B cell (primary cell): ENCODE data around the gene S100A8. TPM values are rescaled to one million over a fixed set of nuclear protein-coding genes. Genes with fewer than 3 reads are reported as not detected.

Experiments
- ATAC-seq: fragments of 200-7000 bp; cut with Tn5 transposase; one replicate; pipeline ENCODE4 v1.10.0; 2021; ENCODE audit warnings: low read depth, mild to moderate bottlenecking, moderate number of reproducible peaks, moderate library complexity
- CTCF ChIA-PET: fragments of 350-600 bp; sonication (Branson Sonifier 250); formaldehyde crosslinking; loops from one replicate; lab custom pipeline; 2021; ENCODE audit warnings: antibody characterized with exemption, inconsistent platforms; lab: Charles Lee
- POLR2A ChIA-PET: fragments of 350-600 bp; sonication (Branson Sonifier 250); formaldehyde crosslinking; loops from one replicate; lab custom pipeline; 2021; ENCODE audit warnings: antibody characterized with exemption; lab: Charles Lee
- DNase-seq: peaks from one replicate; pipeline ENCODE4 v3.0.0; 2013
- H2AFZ ChIP-seq: 2 replicates; pipeline ENCODE4 v1.6.1; 2012; ENCODE audit warnings: mild to moderate bottlenecking, low read depth, low read length; ENCODE audit not compliant: insufficient read depth, poor library complexity, severe bottlenecking
- H3K27ac ChIP-seq, 2 donors: 1 replicate in 1 of 2; 2 replicates in 1 of 2; pipeline ENCODE4 v1.5.1; 2012 to 2013; ENCODE audit warnings: low read length in 2 of 2, mild to moderate bottlenecking in 2 of 2, moderate library complexity in 1 of 2
- H3K27me3 ChIP-seq, 4 experiments: fragments of 200-600 bp in 1 of 4; sonication (generic) in 1 of 4; replicated peaks in 1 of 4; 1 replicate in 2 of 4; 2 replicates in 2 of 4; pipeline versions ENCODE4 v1.6.1 to v1.7.0; 2013 to 2016; ENCODE audit warnings: low read length in 3 of 4, mild to moderate bottlenecking in 2 of 4, mixed read lengths in 1 of 4, moderate library complexity in 1 of 4; ENCODE audit not compliant: insufficient read depth in 4 of 4, control insufficient read depth in 3 of 4; ENCODE audit errors: control extremely low read depth in 1 of 4
- H3K36me3 ChIP-seq, 2 experiments: replicated peaks in 1 of 2; 1 replicate in 1 of 2; 2 replicates in 1 of 2; pipeline versions ENCODE4 v1.6.1 to v1.7.1; 2013; ENCODE audit warnings: low read length in 1 of 2; ENCODE audit not compliant: insufficient read depth in 2 of 2, control insufficient read depth in 1 of 2; ENCODE audit errors: control extremely low read depth in 1 of 2, extremely low read depth in 1 of 2
- H3K4me1 ChIP-seq, 2 donors: fragments of 200-600 bp in 1 of 2; sonication (generic) in 1 of 2; 1 replicate in 1 of 2; 2 replicates in 1 of 2; pipeline versions ENCODE4 v1.5.1 to v1.6.1; 2013 to 2017; ENCODE audit warnings: low read length in 2 of 2; ENCODE audit not compliant: control insufficient read depth in 2 of 2, insufficient read depth in 2 of 2
- H3K4me2 ChIP-seq: replicated peaks from 2 replicates; pipeline ENCODE3; 2012; ENCODE audit warnings: mild to moderate bottlenecking, low read depth, low read length; ENCODE audit not compliant: poor library complexity, severe bottlenecking
- H3K4me3 ChIP-seq, 5 experiments: fragments of 200-600 bp in 1 of 5; sonication (generic) in 1 of 5; 1 replicate in 3 of 5; 2 replicates in 2 of 5; pipeline versions ENCODE4 v1.5.1 to v1.7.0; 2011 to 2016; ENCODE audit warnings: low read length in 4 of 5, mild to moderate bottlenecking in 4 of 5, low read depth in 2 of 5, control low read depth in 1 of 5, moderate library complexity in 1 of 5; ENCODE audit not compliant: insufficient read depth in 1 of 5; ENCODE audit errors: control extremely low read depth in 1 of 5, extremely low read depth in 1 of 5
- H3K79me2 ChIP-seq: fragments of 200-600 bp; sonication (generic); one replicate; pipeline ENCODE4 v1.6.0; 2016; ENCODE audit warnings: low read length; ENCODE audit not compliant: control insufficient read depth, insufficient read depth
- H3K9ac ChIP-seq: fragments of 200-600 bp; sonication (generic); 2 replicates; pipeline ENCODE4 v1.6.1; 2017; ENCODE audit warnings: mild to moderate bottlenecking, low read length, moderate library complexity
- H3K9me3 ChIP-seq, 3 donors: one replicate each; pipeline versions ENCODE4 v1.6.1 to v1.7.1; 2013; ENCODE audit warnings: low read length in 2 of 3; ENCODE audit not compliant: control insufficient read depth in 2 of 3, insufficient read depth in 1 of 3; ENCODE audit errors: control extremely low read depth in 1 of 3
- H4K20me1 ChIP-seq: 2 replicates; pipeline ENCODE4 v1.6.0; 2012; ENCODE audit warnings: mild to moderate bottlenecking, low read length; ENCODE audit not compliant: insufficient read depth, control insufficient read depth, poor library complexity, severe bottlenecking
- H3K27ac Mint-ChIP-seq: one replicate; pipeline ENCODE4 v1.8.0; 2021; ENCODE audit warnings: mixed read lengths
- H3K27me3 Mint-ChIP-seq: one replicate; pipeline ENCODE4 v1.8.0; 2021; ENCODE audit warnings: mixed read lengths
- H3K4me1 Mint-ChIP-seq: one replicate; pipeline ENCODE4 v1.8.0; 2021; ENCODE audit warnings: mixed read lengths
- H3K4me3 Mint-ChIP-seq: one replicate; pipeline ENCODE4 v1.8.0; 2021; ENCODE audit warnings: mixed read lengths
- H3K9me3 Mint-ChIP-seq: one replicate; pipeline ENCODE4 v1.8.0; 2022; ENCODE audit warnings: mixed read lengths; ENCODE audit not compliant: insufficient read depth
- EZH2 ChIP-seq: IDR thresholded peaks from 2 replicates; pipeline ENCODE4 v1.6.1; 2012; ENCODE audit warnings: borderline replicate concordance, low read depth, mild to moderate bottlenecking, moderate library complexity, low read length; ENCODE audit not compliant: insufficient read depth, poor library complexity, severe bottlenecking
- WGBS: methylation state at CpG from one replicate; pipeline ENCODE4 v1.1.5; 2013; ENCODE audit warnings: missing lambda C conversion rate; ENCODE audit not compliant: insufficient coverage; 5-methylcytosine and 5-hydroxymethylcytosine counted together
- intact Hi-C: fragments of 100-400 bp; cut with micrococcal nuclease; formaldehyde crosslinking; loops from one replicate; pipeline ENCODE4 v1.10.0; 2022
- polyA plus RNA-seq: library from polyadenylated mRNA; depleted of rRNA; stranded (reverse); fragments of >200 nt; gene quantifications from 2 replicates; pipeline ENCODE4 v1.2.3, GENCODE V29; 2012
- total RNA-seq, 2 donors: library from RNA; stranded (reverse); fragments of 120-200 nt in 1 of 2; gene quantifications; 1 replicate in 1 of 2; 2 replicates in 1 of 2; pipeline versions ENCODE4 v1.2.3 to v1.2.4, GENCODE V29; 2013 to 2022
- TF ChIP-seq, protein P1 (sequence below): fragments of 200-600 bp; IDR thresholded peaks from one replicate; pipeline ENCODE4 v1.8.0; 2022; ENCODE audit warnings: antibody characterized with exemption, mild to moderate bottlenecking

The S100A8 gene
- total and polyA plus RNA-seq, 2 donors (not counting 1 experiment from before 2014, with no cell fraction given), result 3.3 to 16.7 TPM

DNA sequence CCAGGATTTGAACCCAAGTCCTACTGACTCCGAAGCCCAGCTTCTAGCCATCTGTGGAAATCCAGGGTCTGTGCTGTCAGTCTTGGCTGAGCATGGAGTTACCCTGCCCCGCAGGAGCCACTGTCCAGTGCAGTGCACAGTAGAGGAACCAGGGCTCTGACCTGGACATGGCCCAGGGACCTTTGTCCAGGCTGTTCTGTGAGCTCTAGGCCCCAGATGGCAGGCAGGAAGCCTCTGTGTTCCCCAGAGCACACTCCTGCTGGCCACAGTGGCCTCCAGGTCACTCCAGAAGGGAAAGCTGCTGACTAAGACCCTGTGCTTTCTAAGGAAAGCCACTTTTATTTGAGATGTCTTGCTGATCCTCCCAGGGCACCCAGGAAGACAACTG, 39.3 kb upstream of the S100A8 start:
- peaks cover 0 to 10% (median under 1%) of the 10 kb centered on the region in 4 experiments for H3K27me3 ChIP-seq
- POLR2A ChIA-PET, result no interaction called here
- Mint-ChIP-seq H3K27me3 (peaks cover 45% of the 10 kb centered on the region), H3K9me3 (no peaks in the 10 kb centered on the region), H3K4me1 (no peaks in the 10 kb centered on the region), H3K4me3 (no peak overlapping the region), H3K27ac (no peak overlapping the region)
- H3K79me2 ChIP-seq, result no peaks in the 10 kb centered on the region
- no peak for ATAC-seq
- CTCF ChIA-PET, result no interaction called here
- H3K4me3 ChIP-seq, result no peak overlapping the region
- H2AFZ ChIP-seq, result no peak overlapping the region
- 94% methylated on average over 2 of the region's 2 CpGs for WGBS
- H4K20me1 ChIP-seq, result no peaks in the 10 kb centered on the region
- DNase-seq, result no peak
- H3K4me2 ChIP-seq, result no peak overlapping the region
- no peaks in the 10 kb centered on the region for H3K4me1 ChIP-seq
- TF ChIP-seq EZH2, result no peak
- TF ChIP-seq, protein P1, sequence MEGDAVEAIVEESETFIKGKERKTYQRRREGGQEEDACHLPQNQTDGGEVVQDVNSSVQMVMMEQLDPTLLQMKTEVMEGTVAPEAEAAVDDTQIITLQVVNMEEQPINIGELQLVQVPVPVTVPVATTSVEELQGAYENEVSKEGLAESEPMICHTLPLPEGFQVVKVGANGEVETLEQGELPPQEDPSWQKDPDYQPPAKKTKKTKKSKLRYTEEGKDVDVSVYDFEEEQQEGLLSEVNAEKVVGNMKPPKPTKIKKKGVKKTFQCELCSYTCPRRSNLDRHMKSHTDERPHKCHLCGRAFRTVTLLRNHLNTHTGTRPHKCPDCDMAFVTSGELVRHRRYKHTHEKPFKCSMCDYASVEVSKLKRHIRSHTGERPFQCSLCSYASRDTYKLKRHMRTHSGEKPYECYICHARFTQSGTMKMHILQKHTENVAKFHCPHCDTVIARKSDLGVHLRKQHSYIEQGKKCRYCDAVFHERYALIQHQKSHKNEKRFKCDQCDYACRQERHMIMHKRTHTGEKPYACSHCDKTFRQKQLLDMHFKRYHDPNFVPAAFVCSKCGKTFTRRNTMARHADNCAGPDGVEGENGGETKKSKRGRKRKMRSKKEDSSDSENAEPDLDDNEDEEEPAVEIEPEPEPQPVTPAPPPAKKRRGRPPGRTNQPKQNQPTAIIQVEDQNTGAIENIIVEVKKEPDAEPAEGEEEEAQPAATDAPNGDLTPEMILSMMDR, result no peak
- no peak overlapping the region for H3K27ac ChIP-seq
- no peak overlapping the region for H3K9ac ChIP-seq
- no peaks in the 10 kb centered on the region for H3K9me3 ChIP-seq
- intact Hi-C loops, result no loop called here
- no peaks in the 10 kb centered on the region for H3K36me3 ChIP-seq

DNA sequence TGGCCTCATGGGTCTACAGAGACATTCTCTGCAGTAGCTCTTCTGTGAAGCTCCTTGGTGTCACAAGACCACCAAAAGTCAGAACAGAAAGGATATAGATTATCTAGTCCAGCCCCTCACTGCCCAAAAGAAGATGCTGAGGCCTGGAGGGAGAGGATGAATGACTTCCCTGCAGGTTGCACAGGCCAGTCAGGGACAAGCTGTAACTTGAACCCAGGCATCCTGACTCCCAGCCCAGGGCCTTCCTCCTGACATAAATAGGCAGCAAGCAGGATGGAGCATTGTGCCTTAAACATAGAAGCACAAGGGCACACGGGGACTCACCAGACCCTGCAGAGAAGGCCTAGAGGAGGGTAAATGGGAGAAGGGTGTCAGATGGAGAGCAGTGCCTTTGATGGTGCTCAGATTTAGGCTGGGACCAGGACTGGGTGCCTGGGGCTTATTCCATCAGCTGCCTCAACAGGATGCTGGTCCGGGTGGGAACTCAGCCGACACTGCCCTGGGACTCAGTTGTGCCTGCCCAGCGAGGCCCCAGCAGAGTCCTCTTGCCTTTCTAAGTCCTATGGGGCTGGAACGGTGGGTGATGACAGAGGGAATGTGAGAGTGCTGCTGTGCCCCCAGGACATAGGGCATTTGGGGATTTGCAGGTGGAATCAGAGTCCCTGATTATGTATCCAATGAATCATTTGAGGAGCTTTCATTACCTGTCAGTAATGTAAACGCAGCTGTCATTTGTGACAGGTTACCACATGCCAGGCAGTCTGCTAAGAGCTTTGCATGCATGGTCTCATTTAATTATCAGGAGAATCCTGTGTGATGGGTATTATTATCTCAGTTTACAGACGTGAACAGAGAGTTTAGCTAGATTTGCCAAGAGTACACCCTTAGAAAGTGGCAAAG, 38.6 kb upstream of the S100A8 start:
- intact Hi-C loops, result no loop called here
- H3K9ac ChIP-seq, result no peak overlapping the region
- POLR2A ChIA-PET, result no interaction called here
- TF ChIP-seq EZH2, result no peak
- TF ChIP-seq, protein P1, result no peak
- Mint-ChIP-seq H3K4me1 (no peaks in the 10 kb centered on the region), H3K4me3 (no peak overlapping the region), H3K27ac (no peak overlapping the region), H3K9me3 (no peaks in the 10 kb centered on the region), H3K27me3 (peaks cover 48% of the 10 kb centered on the region)
- CTCF ChIA-PET, result no interaction called here
- no peak overlapping the region for H3K27ac ChIP-seq
- no peaks in the 10 kb centered on the region for H4K20me1 ChIP-seq
- H3K4me3 ChIP-seq, result no peak overlapping the region
- H3K4me2 ChIP-seq, result no peak overlapping the region
- no peak for ATAC-seq
- H3K9me3 ChIP-seq, result no peaks in the 10 kb centered on the region
- peaks cover 0 to 10% (median under 1%) of the 10 kb centered on the region in 4 experiments for H3K27me3 ChIP-seq
- no peak for DNase-seq
- H3K36me3 ChIP-seq, result no peaks in the 10 kb centered on the region
- no peak overlapping the region for H2AFZ ChIP-seq
- no peaks in the 10 kb centered on the region for H3K79me2 ChIP-seq
- no peaks in the 10 kb centered on the region for H3K4me1 ChIP-seq
- 81% methylated on average over 5 of the region's 7 CpGs for WGBS
